Measurements from ENCODE around the gene SRP68. TPM values are rescaled to one million over a fixed set of nuclear protein-coding genes. Genes with fewer than 3 reads are reported as not detected.

The SRP68 gene
- total and polyA plus RNA-seq, 2 of the 8 experiments (the other 6 are each of a cell fraction or from before 2014, with no cell fraction given): 57.7 to 83.5 TPM

- TF ChIP-seq CEBPB (IDR thresholded peaks at IDR 0.05; ENCODE audit: low read depth, low read length): no peak
Observed at GRCh38 chr17:76051561-76051960, 20.8 kb downstream of the SRP68 start (continued).

Measured in H1 (cell line).